Measurements from ENCODE around the gene SHISA6.

SHISA6 gene

GRCh38 chr17:11284811-11285210 is 43.8 kb downstream of the SHISA6 start:
- H3K4me2 ChIP-seq (ENCODE audit: low read depth, low read length, poor library complexity, severe bottlenecking), result no peak overlapping the region
- no peaks in the 10 kb centered on the region for H3K36me3 ChIP-seq (ENCODE audit: low read length)
- TF ChIP-seq EZH2phosphoT487 (conservative IDR thresholded peaks at IDR 0.05; ENCODE audit: low read length), result no peak
- TF ChIP-seq, protein P1, sequence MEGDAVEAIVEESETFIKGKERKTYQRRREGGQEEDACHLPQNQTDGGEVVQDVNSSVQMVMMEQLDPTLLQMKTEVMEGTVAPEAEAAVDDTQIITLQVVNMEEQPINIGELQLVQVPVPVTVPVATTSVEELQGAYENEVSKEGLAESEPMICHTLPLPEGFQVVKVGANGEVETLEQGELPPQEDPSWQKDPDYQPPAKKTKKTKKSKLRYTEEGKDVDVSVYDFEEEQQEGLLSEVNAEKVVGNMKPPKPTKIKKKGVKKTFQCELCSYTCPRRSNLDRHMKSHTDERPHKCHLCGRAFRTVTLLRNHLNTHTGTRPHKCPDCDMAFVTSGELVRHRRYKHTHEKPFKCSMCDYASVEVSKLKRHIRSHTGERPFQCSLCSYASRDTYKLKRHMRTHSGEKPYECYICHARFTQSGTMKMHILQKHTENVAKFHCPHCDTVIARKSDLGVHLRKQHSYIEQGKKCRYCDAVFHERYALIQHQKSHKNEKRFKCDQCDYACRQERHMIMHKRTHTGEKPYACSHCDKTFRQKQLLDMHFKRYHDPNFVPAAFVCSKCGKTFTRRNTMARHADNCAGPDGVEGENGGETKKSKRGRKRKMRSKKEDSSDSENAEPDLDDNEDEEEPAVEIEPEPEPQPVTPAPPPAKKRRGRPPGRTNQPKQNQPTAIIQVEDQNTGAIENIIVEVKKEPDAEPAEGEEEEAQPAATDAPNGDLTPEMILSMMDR (IDR thresholded peaks at IDR 0.05; ENCODE audit: insufficient read depth, low read length, poor library complexity, severe bottlenecking), result no peak
- no peaks in the 10 kb centered on the region for H3F3A ChIP-seq (ENCODE audit: insufficient read depth)
- H3K9me3 ChIP-seq (ENCODE audit: insufficient read depth, low read length), result no peaks in the 10 kb centered on the region
- no peaks in the 10 kb centered on the region for H4K20me1 ChIP-seq (ENCODE audit: low read depth, low read length)
- no peak overlapping the region for H3K4me3 ChIP-seq (ENCODE audit: insufficient read depth, low read length, poor library complexity, severe bottlenecking)
- no peaks in the 10 kb centered on the region; the same call in 1 of the 2 replicates for H3K9me2 ChIP-seq (replicated peaks; ENCODE audit: insufficient read depth, low read length)
- H3K27ac ChIP-seq (ENCODE audit: low read depth, low read length), result no peak overlapping the region
- no peaks in the 10 kb centered on the region for H3K79me2 ChIP-seq (ENCODE audit: insufficient read depth, low read length)
- no peak overlapping the region for H2AFZ ChIP-seq (ENCODE audit: low read depth, low read length, severe bottlenecking)
- H3K27me3 ChIP-seq (ENCODE audit: low read length), result no peaks in the 10 kb centered on the region
- H3K9ac ChIP-seq (ENCODE audit: low read length), result no peak overlapping the region

- H3K4me2 ChIP-seq (ENCODE audit: low read depth, low read length, poor library complexity, severe bottlenecking), result no peak overlapping the region
- no peak for TF ChIP-seq EZH2phosphoT487 (conservative IDR thresholded peaks at IDR 0.05; ENCODE audit: low read length)
- TF ChIP-seq, protein P1 (IDR thresholded peaks at IDR 0.05; ENCODE audit: insufficient read depth, low read length, poor library complexity, severe bottlenecking), result no peak
Observed at GRCh38 chr17:11285946-11286345, 44.9 kb downstream of the SHISA6 start.

GRCh38 chr17:11287791-11288190 is 46.8 kb downstream of the SHISA6 start:
- no peak overlapping the region for H3K27ac ChIP-seq (ENCODE audit: low read depth, low read length)
- H3K79me2 ChIP-seq (ENCODE audit: insufficient read depth, low read length), result no peaks in the 10 kb centered on the region
- H3K36me3 ChIP-seq (ENCODE audit: low read length), result no peaks in the 10 kb centered on the region
- no peaks in the 10 kb centered on the region for H4K20me1 ChIP-seq (ENCODE audit: low read depth, low read length)
- no peak overlapping the region for H2AFZ ChIP-seq (ENCODE audit: low read depth, low read length, severe bottlenecking)
- no peak overlapping the region for H3K4me2 ChIP-seq (ENCODE audit: low read depth, low read length, poor library complexity, severe bottlenecking)
- no peak overlapping the region for H3K4me3 ChIP-seq (ENCODE audit: insufficient read depth, low read length, poor library complexity, severe bottlenecking)
- H3K9me3 ChIP-seq (ENCODE audit: insufficient read depth, low read length), result no peaks in the 10 kb centered on the region
- no peaks in the 10 kb centered on the region for H3K27me3 ChIP-seq (ENCODE audit: low read length)
- no peaks in the 10 kb centered on the region for H3F3A ChIP-seq (ENCODE audit: insufficient read depth)
- TF ChIP-seq, protein P1 (IDR thresholded peaks at IDR 0.05; ENCODE audit: insufficient read depth, low read length, poor library complexity, severe bottlenecking), result no peak
- TF ChIP-seq EZH2phosphoT487 (conservative IDR thresholded peaks at IDR 0.05; ENCODE audit: low read length), result no peak
- H3K9ac ChIP-seq (ENCODE audit: low read length), result no peak overlapping the region
- no peaks in the 10 kb centered on the region; the same call in 1 of the 2 replicates for H3K9me2 ChIP-seq (replicated peaks; ENCODE audit: insufficient read depth, low read length)

More at GRCh38 chr17:11285946-11286345, 44.9 kb downstream of the SHISA6 start:
- Histone ChIP-seq H3K79me2 (ENCODE audit: insufficient read depth, low read length) (no peaks in the 10 kb centered on the region), H3K9me3 (ENCODE audit: insufficient read depth, low read length) (no peaks in the 10 kb centered on the region), H3K9ac (ENCODE audit: low read length) (no peak overlapping the region), H3F3A (ENCODE audit: insufficient read depth) (no peaks in the 10 kb centered on the region), H3K27ac (ENCODE audit: low read depth, low read length) (no peak overlapping the region), H3K27me3 (ENCODE audit: low read length) (no peaks in the 10 kb centered on the region), H4K20me1 (ENCODE audit: low read depth, low read length) (no peaks in the 10 kb centered on the region), H2AFZ (ENCODE audit: low read depth, low read length, severe bottlenecking) (no peak overlapping the region), H3K4me3 (ENCODE audit: insufficient read depth, low read length, poor library complexity, severe bottlenecking) (no peak overlapping the region), H3K9me2 (replicated peaks; ENCODE audit: insufficient read depth, low read length) (no peaks in the 10 kb centered on the region; the same call in 1 of the 2 replicates), H3K36me3 (ENCODE audit: low read length) (no peaks in the 10 kb centered on the region)

Measured in SU-DHL-6 (cell line).